Measurements from ENCODE around the gene MYO3A.
A peak's percentile ranks its signal among the peaks of the same experiment; 100 is the strongest.

MYO3A gene

GRCh38 chr10:25933653-25934608 is at the start of gene MYO3A:
MYO3A (plus strand) TSS chr10:25934229; CDS start chr10:25952111, 17,882 bp downstream.
- DNase-seq (ENCODE audit: low spot score): no peak

GRCh38 chr10:25888627-25889026 is 45.4 kb upstream of the MYO3A start:
- no peak for DNase-seq (ENCODE audit: low spot score)

GRCh38 chr10:25890995-25891394 is 43.0 kb upstream of the MYO3A start:
- no peak for DNase-seq (ENCODE audit: low spot score)

GRCh38 chr10:25895856-25896255 is 38.2 kb upstream of the MYO3A start:
- no peak for DNase-seq (ENCODE audit: low spot score)

- DNase-seq (ENCODE audit: low spot score): no peak
Observed at GRCh38 chr10:25896421-25896820, 37.6 kb upstream of the MYO3A start.

- no peak for DNase-seq (ENCODE audit: low spot score)
Observed at GRCh38 chr10:25899304-25899703, 34.7 kb upstream of the MYO3A start.

- no peak for DNase-seq (ENCODE audit: low spot score)
Observed at GRCh38 chr10:25901199-25901598, 32.8 kb upstream of the MYO3A start.

GRCh38 chr10:25902002-25902401 is 32.0 kb upstream of the MYO3A start:
- DNase-seq (ENCODE audit: low spot score): no peak

GRCh38 chr10:25907261-25907660 is 26.8 kb upstream of the MYO3A start:
- peak; percentile 32 for DNase-seq (ENCODE audit: low spot score)

GRCh38 chr10:25912866-25913265 is 21.2 kb upstream of the MYO3A start:
- no peak for DNase-seq (ENCODE audit: low spot score)

- DNase-seq (ENCODE audit: low spot score): no peak
Observed at GRCh38 chr10:25914776-25915175, 19.3 kb upstream of the MYO3A start.

GRCh38 chr10:25934621-25935139 is 651 bp downstream of the MYO3A start:
- DNase-seq (ENCODE audit: low spot score): peak; percentile 10

- no peak for DNase-seq (ENCODE audit: low spot score)
Observed at GRCh38 chr10:25938405-25938804, 4.4 kb downstream of the MYO3A start.

GRCh38 chr10:25944771-25945170 is 10.7 kb downstream of the MYO3A start:
- no peak for DNase-seq (ENCODE audit: low spot score)

GRCh38 chr10:25952857-25953256 is 18.8 kb downstream of the MYO3A start:
- no peak for DNase-seq (ENCODE audit: low spot score)

- DNase-seq (ENCODE audit: low spot score): no peak
Observed at GRCh38 chr10:25954851-25955250, 20.8 kb downstream of the MYO3A start.

- no peak for DNase-seq (ENCODE audit: low spot score)
Observed at GRCh38 chr10:25959540-25960232, 25.7 kb downstream of the MYO3A start.

- no peak for DNase-seq (ENCODE audit: low spot score)
Observed at GRCh38 chr10:25965584-25965983, 31.6 kb downstream of the MYO3A start.

GRCh38 chr10:25966844-25967243 is 32.8 kb downstream of the MYO3A start:
- DNase-seq (ENCODE audit: low spot score): no peak

GRCh38 chr10:25972631-25973030 is 38.6 kb downstream of the MYO3A start:
- no peak for DNase-seq (ENCODE audit: low spot score)

GRCh38 chr10:25974897-25975459 is 40.9 kb downstream of the MYO3A start:
- no peak for DNase-seq (ENCODE audit: low spot score)

GRCh38 chr10:25978771-25979170 is 44.7 kb downstream of the MYO3A start:
- no peak for DNase-seq (ENCODE audit: low spot score)

- DNase-seq (ENCODE audit: low spot score): no peak
Observed at GRCh38 chr10:25982107-25982506, 48.1 kb downstream of the MYO3A start.
